Stimulated activated CD8-positive, alpha-beta memory T cell treated with anti-CD3 and anti-CD28 coated beads, Interleukin-7, amount 100 ng/mL, for 4 hours (primary cell): ENCODE results near the gene LRRC4.

ENCODE experiments used
- DNase-seq, 2 donors: peaks; one replicate each; pipeline ENCODE4 v3.0.0-alpha.2; 2020; ENCODE audit warnings: low read depth in 2 of 2

The LRRC4 gene

GRCh38 chr7:128006550-128007302 lies 24.5 kb downstream of the LRRC4 start:
- no peak for DNase-seq

GRCh38 chr7:128005759-128006159 lies 25.5 kb downstream of the LRRC4 start:
- no peak for DNase-seq

- no peak for DNase-seq
These were observed 26.1 kb downstream of the LRRC4 start for GRCh38 chr7:128005117-128005516.

GRCh38 chr7:128004623-128005022 lies 26.6 kb downstream of the LRRC4 start:
- DNase-seq = no peak

GRCh38 chr7:128003787-128004186 lies 27.4 kb downstream of the LRRC4 start:
- no peak for DNase-seq

- no peak for DNase-seq
These were observed 28.1 kb downstream of the LRRC4 start for GRCh38 chr7:128003167-128003566.

GRCh38 chr7:128000854-128001265 lies 30.4 kb downstream of the LRRC4 start:
- DNase-seq = no peak

GRCh38 chr7:128000048-128000447 lies 31.2 kb downstream of the LRRC4 start:
- no peak for DNase-seq

GRCh38 chr7:127998671-127999070 lies 32.6 kb downstream of the LRRC4 start:
- DNase-seq = no peak

GRCh38 chr7:127997226-127997922 lies 33.9 kb downstream of the LRRC4 start:
- no peak for DNase-seq

GRCh38 chr7:127996253-127997071 lies 34.8 kb downstream of the LRRC4 start:
- DNase-seq = no peak

GRCh38 chr7:127995881-127996215 lies 35.4 kb downstream of the LRRC4 start:
- DNase-seq = no peak

GRCh38 chr7:127995156-127995880 lies 35.9 kb downstream of the LRRC4 start:
- DNase-seq = no peak

GRCh38 chr7:127993987-127994386 lies 37.2 kb downstream of the LRRC4 start:
- no peak for DNase-seq

GRCh38 chr7:127993317-127993716 lies 37.9 kb downstream of the LRRC4 start:
- DNase-seq = no peak

- DNase-seq = no peak
These were observed 42.5 kb downstream of the LRRC4 start for GRCh38 chr7:127988751-127989150.

- DNase-seq = no peak
These were observed 44.4 kb downstream of the LRRC4 start for GRCh38 chr7:127986581-127987521.

GRCh38 chr7:127983804-127984332 lies 47.4 kb downstream of the LRRC4 start:
- DNase-seq = no peak

GRCh38 chr7:127981965-127982364 lies 49.3 kb downstream of the LRRC4 start:
- no peak for DNase-seq

GRCh38 chr7:127980901-127981300 lies 50.3 kb downstream of the LRRC4 start:
- no peak for DNase-seq

GRCh38 chr7:127979728-127980126 lies 51.5 kb downstream of the LRRC4 start:
- no peak for DNase-seq
